ENCODE data around the gene ELOVL6.

GRCh38 chr4:110058677-110059076, 139.7 kb downstream of the ELOVL6 start:
- TF ChIP-seq CTCF (IDR thresholded peaks at IDR 0.05) (no peak), POLR2A (IDR thresholded peaks at IDR 0.05) (no peak)
